Body of pancreas (tissue), 4 donors: ENCODE measurements around the gene C7orf57. TPM values are rescaled to one million over a fixed set of nuclear protein-coding genes. Genes with fewer than 3 reads are reported as not detected.
A peak's percentile ranks its signal among the peaks of the same experiment; 100 is the strongest.
"Not testable (repeated sequence)": the region's sequence is repeated elsewhere in the genome, so short reads cannot be mapped to it uniquely, and the experiment has no call there.

ENCODE experiments used
- ATAC-seq: fragments of 150-250 bp; one replicate; pipeline ENCODE4 v1.9.1; 2016
- DNase-seq, 4 donors: peaks; one replicate each; pipeline ENCODE4 v3.0.0-alpha.2; 2019
- H3K27ac ChIP-seq, 4 donors: fragments of 200-600 bp; sonication (generic); 1 replicate in 3 of 4; 2 replicates in 1 of 4; pipeline versions ENCODE4 v1.5.1 to v1.6.1; 2016 to 2019; ENCODE audit warnings: mild to moderate bottlenecking in 1 of 4, mixed read lengths in 1 of 4, moderate library complexity in 1 of 4
- H3K27me3 ChIP-seq, 2 donors: fragments of 200-600 bp; sonication (generic); one replicate each; pipeline ENCODE4 v1.6.0; 2016; ENCODE audit warnings: mild to moderate bottlenecking in 1 of 2
- H3K36me3 ChIP-seq, 2 donors: fragments of 200-600 bp; sonication (generic); replicated peaks in 1 of 2; 2 replicates each; pipeline ENCODE4 v1.5.1; 2016; ENCODE audit warnings: low read depth in 2 of 2; ENCODE audit not compliant: insufficient read depth in 1 of 2
- H3K4me1 ChIP-seq: fragments of 200-600 bp; sonication (generic); one replicate; pipeline ENCODE4 v1.6.0; 2016
- H3K4me3 ChIP-seq, 2 donors: fragments of 200-600 bp; sonication (generic); 1 replicate in 1 of 2; 2 replicates in 1 of 2; pipeline ENCODE4 v1.5.1; 2016 to 2019
- H3K9me3 ChIP-seq, 3 donors: fragments of 200-600 bp; sonication (generic); 1 replicate in 2 of 3; 2 replicates in 1 of 3; pipeline ENCODE4 v1.5.1; 2016
- POLR2A ChIP-seq, 3 donors: fragments of 450-650 bp; IDR thresholded peaks; one replicate each; pipeline ENCODE4 v1.6.1; 2016; ENCODE audit warnings: antibody characterized with exemption in 3 of 3, mild to moderate bottlenecking in 2 of 3
- WGBS, 2 donors: methylation state at CpG; one replicate each; pipeline ENCODE4 v1.1.5; 2017; 5-methylcytosine and 5-hydroxymethylcytosine counted together
- intact Hi-C: fragments of 100-400 bp; cut with DNase I; formaldehyde crosslinking; loops from one replicate; pipeline ENCODE4 v1.15.1; 2023
- total RNA-seq, 2 donors: library from RNA; depleted of rRNA; stranded (reverse); fragments of >200 nt; gene quantifications; one replicate each; pipeline ENCODE4 v1.1.0, GENCODE V29; 2016
- TF ChIP-seq, protein P1 (sequence below), 7 experiments: fragments of 450-650 bp in 4 of 7; fragments of 200-600 bp in 3 of 7; sonication (generic) in 3 of 7; IDR thresholded peaks; one replicate each; pipeline ENCODE4 v1.5.1; 2016 to 2019; ENCODE audit warnings: antibody characterized with exemption in 7 of 7

The C7orf57 gene
- total RNA-seq, 2 donors from 2014 or later, result 0.26 TPM; not detected in 1

DNA sequence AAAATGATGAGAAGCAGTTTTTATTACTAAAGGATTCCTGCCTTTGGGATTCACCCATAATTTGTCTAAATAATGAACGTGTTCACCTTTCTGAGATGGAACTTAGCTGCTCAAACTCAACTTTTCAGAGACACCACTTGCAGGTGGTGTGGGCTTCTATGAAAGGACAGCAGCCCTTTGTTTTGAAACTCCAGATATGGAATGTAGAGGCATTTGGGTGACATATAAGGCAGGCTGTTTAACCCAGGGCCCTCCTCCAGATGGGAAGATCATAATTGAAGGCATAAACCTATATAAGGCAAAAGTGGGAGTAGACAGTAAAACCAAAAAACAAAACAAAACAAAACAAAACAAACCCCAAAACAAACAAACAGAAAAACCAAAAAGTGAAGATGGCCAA, 44.1 kb upstream of the C7orf57 start:
- Histone ChIP-seq H3K4me1 (peaks cover 10% of the 10 kb centered on the region), H3K9me3 (no peaks in the 10 kb centered on the region), H3K36me3 (no peaks in the 10 kb centered on the region), H3K4me3 (no peak overlapping the region), H3K27ac (peak overlapping the region in 2 of 4 donors; percentile 63 to 75), H3K27me3 (no peaks in the 10 kb centered on the region)
- 88 to 96% methylated on average over 1 of the region's 1 CpG for WGBS, 2 donors
- intact Hi-C loops, result no loop called here
- DNase-seq, result no peak
- TF ChIP-seq, protein P1, sequence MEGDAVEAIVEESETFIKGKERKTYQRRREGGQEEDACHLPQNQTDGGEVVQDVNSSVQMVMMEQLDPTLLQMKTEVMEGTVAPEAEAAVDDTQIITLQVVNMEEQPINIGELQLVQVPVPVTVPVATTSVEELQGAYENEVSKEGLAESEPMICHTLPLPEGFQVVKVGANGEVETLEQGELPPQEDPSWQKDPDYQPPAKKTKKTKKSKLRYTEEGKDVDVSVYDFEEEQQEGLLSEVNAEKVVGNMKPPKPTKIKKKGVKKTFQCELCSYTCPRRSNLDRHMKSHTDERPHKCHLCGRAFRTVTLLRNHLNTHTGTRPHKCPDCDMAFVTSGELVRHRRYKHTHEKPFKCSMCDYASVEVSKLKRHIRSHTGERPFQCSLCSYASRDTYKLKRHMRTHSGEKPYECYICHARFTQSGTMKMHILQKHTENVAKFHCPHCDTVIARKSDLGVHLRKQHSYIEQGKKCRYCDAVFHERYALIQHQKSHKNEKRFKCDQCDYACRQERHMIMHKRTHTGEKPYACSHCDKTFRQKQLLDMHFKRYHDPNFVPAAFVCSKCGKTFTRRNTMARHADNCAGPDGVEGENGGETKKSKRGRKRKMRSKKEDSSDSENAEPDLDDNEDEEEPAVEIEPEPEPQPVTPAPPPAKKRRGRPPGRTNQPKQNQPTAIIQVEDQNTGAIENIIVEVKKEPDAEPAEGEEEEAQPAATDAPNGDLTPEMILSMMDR (IDR thresholded peaks at IDR 0.05), result no peak
- no peak for TF ChIP-seq POLR2A (IDR thresholded peaks at IDR 0.05)
- ATAC-seq, result no peak

DNA sequence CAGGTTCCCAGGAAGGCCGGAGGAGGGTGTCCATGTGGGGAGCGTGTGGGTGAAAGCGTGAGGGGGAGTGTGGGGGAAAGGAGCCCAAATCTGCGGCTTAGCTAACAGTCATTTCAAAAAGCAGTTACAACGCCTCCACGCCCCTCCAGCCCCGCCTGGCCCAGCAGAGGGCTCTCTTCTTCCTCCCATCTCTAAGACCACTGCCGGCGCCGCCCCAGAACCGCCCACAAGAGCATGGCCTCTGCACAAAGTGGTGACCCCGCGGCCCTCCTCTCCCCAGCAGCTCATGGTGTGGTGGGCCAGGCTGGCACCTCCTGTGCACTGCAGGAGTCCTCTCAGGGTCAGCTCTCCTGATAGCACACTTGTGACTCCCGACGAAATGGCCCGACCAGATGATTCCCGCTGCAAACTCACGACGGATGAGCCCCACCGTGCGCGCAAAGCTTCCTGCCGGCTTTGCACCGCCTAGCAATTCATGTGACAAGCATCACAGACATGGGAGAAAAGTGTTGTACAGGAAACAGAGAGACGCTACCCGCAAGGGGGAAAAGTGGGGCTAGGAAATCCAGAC, 43.5 kb upstream of the C7orf57 start:
- TF ChIP-seq, protein P1 (IDR thresholded peaks at IDR 0.05), result peak; percentile 19 to 77 (median 62)
- peak in 2 of 3 donors; percentile 15 to 26 for TF ChIP-seq POLR2A (IDR thresholded peaks at IDR 0.05)
- DNase-seq (peak; percentile 79 to 88 (median 84)), ATAC-seq (peak; percentile 95)
- Histone ChIP-seq H3K4me3 (peak overlapping the region; percentile 19 to 31), H3K4me1 (peaks cover 10% of the 10 kb centered on the region), H3K36me3 (no peaks in the 10 kb centered on the region), H3K9me3 (no peaks in the 10 kb centered on the region), H3K27ac (peak overlapping the region; percentile 15 to 75 (median 52)), H3K27me3 (no peaks in the 10 kb centered on the region)
- 7% methylated on average over 13 to 26 of the region's 26 CpGs for WGBS, 2 donors
- intact Hi-C loops, result no loop called here

DNA sequence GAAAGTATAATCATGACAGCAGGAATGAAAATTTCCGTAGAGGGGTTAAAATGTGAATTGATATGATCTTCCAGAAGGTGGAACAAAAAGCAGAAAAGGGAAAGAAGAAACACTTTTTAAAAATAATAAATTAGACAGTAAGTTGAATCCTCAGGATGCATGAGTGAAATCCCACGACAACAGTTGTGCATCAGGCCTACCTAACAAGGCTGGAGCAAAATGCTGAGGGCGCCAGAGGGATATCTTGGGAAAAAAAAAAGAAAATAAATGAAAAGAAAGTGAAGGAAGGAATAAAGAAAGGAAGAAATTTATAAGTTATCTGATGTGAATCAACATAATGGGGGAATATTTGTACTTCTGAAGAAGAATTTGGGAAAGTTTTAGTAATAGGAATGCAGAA, 42.9 kb upstream of the C7orf57 start:
- intact Hi-C loops, result no loop called here
- H3K4me1 ChIP-seq, result peaks cover 10% of the 10 kb centered on the region
- 68 to 84% methylated on average over 3 of the region's 3 CpGs for WGBS, 2 donors
- peak overlapping the region in 3 of 4 donors; percentile 40 to 75 (median 63) for H3K27ac ChIP-seq
- H3K9me3 ChIP-seq, result no peaks in the 10 kb centered on the region
- TF ChIP-seq, protein P1 (IDR thresholded peaks at IDR 0.05), result no peak
- TF ChIP-seq POLR2A (IDR thresholded peaks at IDR 0.05), result no peak
- DNase-seq (no peak), ATAC-seq (no peak)
- no peaks in the 10 kb centered on the region for H3K27me3 ChIP-seq
- H3K36me3 ChIP-seq, result no peaks in the 10 kb centered on the region
- no peak overlapping the region for H3K4me3 ChIP-seq

DNA sequence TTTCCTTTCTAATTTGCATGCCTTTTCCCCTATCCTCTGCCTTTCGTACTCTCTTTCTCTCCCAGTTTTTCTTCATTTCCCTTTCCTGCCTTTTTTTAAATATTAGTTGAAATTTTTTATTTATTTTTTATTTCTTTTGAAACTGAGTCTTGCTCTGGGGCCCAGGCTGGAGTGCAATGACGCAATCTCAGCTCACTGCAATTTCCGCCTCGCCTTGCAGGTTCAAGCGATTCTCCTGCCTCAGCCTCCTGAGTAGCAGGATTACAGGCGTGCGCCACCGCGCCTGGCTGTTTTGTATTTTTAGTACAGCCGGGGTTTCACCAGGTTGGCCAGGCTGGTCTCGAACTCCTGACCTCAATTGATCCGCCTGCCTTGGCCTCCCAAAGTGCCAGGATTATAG, 35.9 kb upstream of the C7orf57 start:
- Histone ChIP-seq H3K36me3 (no peaks in the 10 kb centered on the region), H3K4me1 (no peaks in the 10 kb centered on the region), H3K27me3 (peaks cover 0 to 5% of the 10 kb centered on the region in 2 donors), H3K4me3 (no peak overlapping the region), H3K27ac (no peak overlapping the region), H3K9me3 (no peaks in the 10 kb centered on the region)
- no peak for TF ChIP-seq POLR2A (IDR thresholded peaks at IDR 0.05)
- TF ChIP-seq, protein P1 (IDR thresholded peaks at IDR 0.05), result no peak
- WGBS, 2 donors, result 93 to 94% methylated on average over 12 of the region's 12 CpGs
- no peak for DNase-seq
- ATAC-seq, result no peak
- intact Hi-C loops, result no loop called here

DNA sequence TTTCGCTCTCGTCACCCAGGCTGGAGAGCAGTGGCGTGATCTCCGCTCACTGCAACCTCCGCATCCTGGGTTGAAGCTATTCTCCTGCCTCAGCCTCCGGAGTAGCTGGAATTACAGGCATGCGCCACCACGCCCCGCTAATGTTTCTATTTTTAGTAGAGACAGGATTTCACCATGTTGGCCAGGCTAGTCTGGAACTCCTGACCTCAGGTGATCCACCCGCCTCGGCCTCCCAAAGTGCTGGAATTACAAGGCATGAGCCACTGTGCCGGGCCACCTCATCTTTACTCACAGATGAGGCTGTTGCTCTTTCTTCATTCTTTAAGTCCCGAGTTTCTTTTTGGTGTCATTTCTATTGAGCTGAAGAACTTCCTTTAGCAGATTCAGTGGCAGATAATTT, 35.2 kb upstream of the C7orf57 start:
- H3K27me3 ChIP-seq, H3K9me3 ChIP-seq, intact Hi-C loops, DNase-seq, H3K4me3 ChIP-seq, ATAC-seq, H3K4me1 ChIP-seq, H3K36me3 ChIP-seq, H3K27ac ChIP-seq: not testable (repeated sequence)
- WGBS, 2 donors, result 85 to 89% methylated on average over 13 of the region's 13 CpGs
